Measurements from ENCODE around the gene MTMR2.
"Not testable (repeated sequence)": the region's sequence is repeated elsewhere in the genome, so short reads cannot be mapped to it uniquely, and the experiment has no call there.

The MTMR2 gene

DNA sequence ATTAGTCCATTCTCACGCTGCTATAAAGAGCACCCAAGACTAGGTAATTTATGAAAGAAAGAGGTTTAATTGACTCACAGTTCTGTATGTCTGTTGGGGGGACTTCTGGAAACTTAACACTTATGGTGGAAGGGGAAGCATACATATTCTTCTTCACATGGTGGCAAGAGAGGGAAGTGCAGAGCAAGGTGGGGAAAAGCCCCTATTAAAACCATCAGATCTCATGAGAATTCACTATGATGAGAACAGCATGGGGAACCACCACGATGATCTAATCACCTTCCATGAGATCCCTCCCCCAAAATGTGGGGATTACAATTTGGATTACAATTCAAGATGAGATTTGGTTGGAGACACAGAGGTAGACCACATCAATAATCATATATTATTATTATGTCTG lies 107.9 kb downstream of the MTMR2 start:
- H3K4me3 ChIP-seq (replicated peaks in 1 of 2; ENCODE audit: low read depth in 2 of 2, low read length in 2 of 2) = no peak overlapping the region
- no peak for DNase-seq (ENCODE audit: low read depth in 2 of 2)
- TF ChIP-seq CTCF (IDR thresholded peaks at IDR 0.05; ENCODE audit: low read depth, low read length) = no peak

DNA sequence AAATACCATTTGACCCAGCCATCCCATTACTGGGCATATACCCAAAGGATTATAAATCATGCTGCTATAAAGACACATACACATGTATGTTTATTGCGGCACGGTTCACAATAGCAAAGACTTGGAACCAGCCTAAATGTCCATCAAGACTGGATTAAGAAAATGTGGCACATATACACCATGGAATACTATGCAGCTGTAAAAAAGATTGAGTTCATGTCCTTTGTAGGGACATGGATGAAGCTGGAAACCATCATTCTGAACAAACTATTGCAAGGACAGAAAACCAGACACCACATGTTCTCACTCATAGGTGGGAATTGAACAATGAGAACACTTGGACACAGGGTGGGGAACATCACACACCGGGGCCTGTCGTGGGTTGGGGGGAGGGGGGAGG lies 112.9 kb downstream of the MTMR2 start:
- not testable (repeated sequence) for H3K4me3 ChIP-seq (replicated peaks in 1 of 2; ENCODE audit: low read depth in 2 of 2, low read length in 2 of 2); DNase-seq (ENCODE audit: low read depth in 2 of 2)

DNA sequence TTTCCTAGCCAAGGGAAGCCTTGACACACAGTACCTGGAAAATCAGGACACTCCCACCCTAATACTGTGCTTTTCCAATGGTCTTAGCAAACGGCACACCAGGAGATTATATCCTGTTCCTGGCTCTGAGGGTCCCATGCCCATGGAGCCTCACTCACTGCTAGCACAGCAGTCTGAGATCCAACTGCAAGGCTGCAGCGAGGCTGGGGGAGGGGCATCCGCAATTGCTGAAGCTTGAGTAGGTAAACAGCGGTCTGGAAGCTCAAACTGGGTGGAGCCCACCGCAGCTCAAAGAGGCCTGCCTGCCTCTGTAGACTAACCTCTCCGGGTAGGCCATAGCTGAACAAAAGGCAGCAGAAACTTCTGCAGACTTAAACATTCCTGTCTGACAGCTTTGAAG lies 117.4 kb downstream of the MTMR2 start:
- not testable (repeated sequence) for DNase-seq (ENCODE audit: low read depth in 2 of 2); H3K4me3 ChIP-seq (replicated peaks in 1 of 2; ENCODE audit: low read depth in 2 of 2, low read length in 2 of 2)

DNA sequence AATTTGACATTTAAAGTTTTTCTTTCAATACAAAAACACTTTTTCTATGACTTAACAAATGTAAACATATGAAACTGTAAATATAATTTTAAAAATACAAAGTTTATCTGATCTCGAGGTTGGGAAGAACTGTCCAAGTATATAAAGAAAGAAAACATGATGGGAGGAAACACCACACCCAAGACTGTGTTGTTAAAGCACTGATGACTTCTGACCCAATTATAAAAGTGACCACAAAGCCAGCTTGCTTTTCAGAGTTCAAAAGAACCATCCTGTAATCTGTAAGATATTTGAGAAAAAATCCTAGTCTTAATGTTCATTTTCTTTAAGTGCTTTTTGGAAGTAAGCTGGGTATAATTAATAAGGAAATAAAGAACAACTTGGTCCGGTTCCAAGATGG lies 118.0 kb downstream of the MTMR2 start:
- TF ChIP-seq CTCF (IDR thresholded peaks at IDR 0.05; ENCODE audit: low read depth, low read length) = no peak
- H3K4me3 ChIP-seq (replicated peaks in 1 of 2; ENCODE audit: low read depth in 2 of 2, low read length in 2 of 2) = no peak overlapping the region
- DNase-seq (ENCODE audit: low read depth in 2 of 2) = no peak

- H3K4me3 ChIP-seq (replicated peaks in 1 of 2; ENCODE audit: low read depth in 2 of 2, low read length in 2 of 2) = no peak overlapping the region
- DNase-seq (ENCODE audit: low read depth in 2 of 2) = no peak
- no peak for TF ChIP-seq CTCF (IDR thresholded peaks at IDR 0.05; ENCODE audit: low read depth, low read length)
Measured at GRCh38 chr11:95803973-95804372, 119.9 kb downstream of the MTMR2 start.

- TF ChIP-seq CTCF (IDR thresholded peaks at IDR 0.05; ENCODE audit: low read depth, low read length) = no peak
- H3K4me3 ChIP-seq (replicated peaks in 1 of 2; ENCODE audit: low read depth in 2 of 2, low read length in 2 of 2) = no peak overlapping the region
- no peak for DNase-seq (ENCODE audit: low read depth in 2 of 2)
Measured at GRCh38 chr11:95802806-95803205, 121.1 kb downstream of the MTMR2 start.

- no peak for DNase-seq (ENCODE audit: low read depth in 2 of 2)
- TF ChIP-seq CTCF (IDR thresholded peaks at IDR 0.05; ENCODE audit: low read depth, low read length) = no peak
Measured at GRCh38 chr11:95800438-95800837, 123.5 kb downstream of the MTMR2 start.

GRCh38 chr11:95799546-95799945 lies 124.4 kb downstream of the MTMR2 start:
- no peak for TF ChIP-seq CTCF (IDR thresholded peaks at IDR 0.05; ENCODE audit: low read depth, low read length)
- no peak for DNase-seq (ENCODE audit: low read depth in 2 of 2)
- no peak overlapping the region for H3K4me3 ChIP-seq (replicated peaks in 1 of 2; ENCODE audit: low read depth in 2 of 2, low read length in 2 of 2)

More at GRCh38 chr11:95800438-95800837, 123.5 kb downstream of the MTMR2 start:
- H3K4me3 ChIP-seq (replicated peaks in 1 of 2; ENCODE audit: low read depth in 2 of 2, low read length in 2 of 2) = no peak overlapping the region
